ENCODE results near the gene PADI6. TPM values are rescaled to one million over a fixed set of nuclear protein-coding genes. Genes with fewer than 3 reads are reported as not detected.

Gene PADI6
- total RNA-seq, 1 donor from 2014 or later, result not detected

- intact Hi-C loops (cut with DNase I), result no loop called here
Observed at GRCh38 chr1:17442841-17443240, 70.8 kb downstream of the PADI6 start.

GRCh38 chr1:17447501-17447992 is 75.6 kb downstream of the PADI6 start:
- intact Hi-C loops (cut with DNase I), result no loop called here
- no peak for DNase-seq (ENCODE audit: low spot score)

More at GRCh38 chr1:17442841-17443240, 70.8 kb downstream of the PADI6 start:
- DNase-seq (ENCODE audit: low spot score), result no peak

Other genes starting within 250 kb of the PADI6 start
- gene PADI1, start 167.1 kb upstream of the PADI6 start, total RNA-seq, result not detected
- not detected for gene PADI3, start 123.1 kb upstream of the PADI6 start, total RNA-seq
- 2.7 TPM for gene PADI4, start 64.0 kb upstream of the PADI6 start, total RNA-seq
- 14.5 TPM for gene RCC2, start 67.5 kb downstream of the PADI6 start, total RNA-seq
- gene ARHGEF10L, start 167.5 kb downstream of the PADI6 start, total RNA-seq, result 59.8 TPM